AG10803 (cell line): Measurements from ENCODE around the gene TPST1.
A peak's percentile ranks its signal among the peaks of the same experiment; 100 is the strongest.

Experiments
- DNase-seq: peaks from one replicate; pipeline ENCODE4 v3.0.0; 2010; ENCODE audit warnings: low read depth
- H3K4me3 ChIP-seq: 2 replicates; pipeline ENCODE4 v1.5.1; 2011; ENCODE audit warnings: mild to moderate bottlenecking, low read length, control low read depth
- CTCF ChIP-seq: conservative IDR thresholded peaks from 2 replicates; pipeline ENCODE4 v1.5.1; 2011; ENCODE audit warnings: mild to moderate bottlenecking, low read length, control low read depth, inconsistent platforms

The TPST1 gene

GRCh38 chr7:66331883-66332282 is 126.7 kb downstream of the TPST1 start:
- no peak for DNase-seq
- no peak for TF ChIP-seq CTCF
- H3K4me3 ChIP-seq = no peak overlapping the region

GRCh38 chr7:66333443-66333842 is 128.3 kb downstream of the TPST1 start:
- TF ChIP-seq CTCF = no peak
- no peak overlapping the region for H3K4me3 ChIP-seq
- DNase-seq = no peak

GRCh38 chr7:66335318-66335717 is 130.2 kb downstream of the TPST1 start:
- no peak for DNase-seq
- no peak for TF ChIP-seq CTCF

GRCh38 chr7:66336760-66337159 is 131.6 kb downstream of the TPST1 start:
- no peak overlapping the region for H3K4me3 ChIP-seq
- DNase-seq = no peak
- no peak for TF ChIP-seq CTCF

More at GRCh38 chr7:66335318-66335717, 130.2 kb downstream of the TPST1 start:
- no peak overlapping the region for H3K4me3 ChIP-seq

GRCh38 chr7:66339141-66339540 is 134.0 kb downstream of the TPST1 start:
- DNase-seq = no peak
- H3K4me3 ChIP-seq = no peak overlapping the region
- TF ChIP-seq CTCF = no peak

GRCh38 chr7:66344166-66344565 is 139.0 kb downstream of the TPST1 start:
- H3K4me3 ChIP-seq = no peak overlapping the region
- DNase-seq = peak; percentile 49
- TF ChIP-seq CTCF = no peak

- H3K4me3 ChIP-seq = no peak overlapping the region
Measured at GRCh38 chr7:66348531-66348930, 143.4 kb downstream of the TPST1 start.

More at GRCh38 chr7:66348531-66348930, 143.4 kb downstream of the TPST1 start:
- no peak for TF ChIP-seq CTCF
- DNase-seq = no peak
